K562 (cell line): ENCODE results near the gene EFEMP2. TPM values are rescaled to one million over a fixed set of nuclear protein-coding genes. Genes with fewer than 3 reads are reported as not detected.
A peak's percentile ranks its signal among the peaks of the same experiment; 100 is the strongest.

Experiments used
- CHD4 ChIP-seq: fragments of 200-600 bp; sonication (generic); IDR thresholded peaks from 3 replicates; pipeline ENCODE4 v1.6.1; 2012; ENCODE audit warnings: low read depth, mild to moderate bottlenecking, mixed read lengths, low read length, inconsistent platforms; ENCODE audit not compliant: insufficient read depth, insufficient replicate concordance, poor library complexity, severe bottlenecking
- HNRNPK ChIP-seq: fragments of 200-400 bp; formaldehyde crosslinking; IDR thresholded peaks from one replicate; pipeline ENCODE4 v1.6.1; 2018; ENCODE audit warnings: mild to moderate bottlenecking, low read depth, low read length; ENCODE audit not compliant: poor library complexity, severe bottlenecking
- HNRNPL ChIP-seq: fragments of 200-400 bp; formaldehyde crosslinking; IDR thresholded peaks from 2 replicates; pipeline ENCODE4 v1.6.1; 2017; ENCODE audit warnings: low read depth, mild to moderate bottlenecking, low read length
- KLF1 ChIP-seq: fragments of 450-650 bp; IDR thresholded peaks from 2 replicates; pipeline ENCODE4 v1.6.1; 2016; ENCODE audit warnings: missing genetic modification characterization, missing compliant biosample characterization
- NR2C2 ChIP-seq, 2 experiments: fragments of 200-800 bp in 1 of 2; sonication (Bioruptor generic) in 1 of 2; sonication (generic) in 1 of 2; formaldehyde crosslinking in 1 of 2; IDR thresholded peaks; 2 replicates each; pipeline versions ENCODE4 v1.6.1 to v1.8.0; 2016 to 2022; ENCODE audit warnings: mild to moderate bottlenecking in 1 of 2, missing compliant biosample characterization in 1 of 2, missing genetic modification characterization in 1 of 2, missing genetic modification reagents in 1 of 2
- NR3C1 ChIP-seq: sonication (generic); formaldehyde crosslinking; IDR thresholded peaks from 2 replicates; pipeline ENCODE4 v1.8.1; 2022; ENCODE audit warnings: missing genetic modification reagents
- POLR2B ChIP-seq: fragments of 450-650 bp; IDR thresholded peaks from 2 replicates; pipeline ENCODE4 v1.6.1; 2018; ENCODE audit warnings: low read depth; ENCODE audit not compliant: partially characterized antibody
- RFX7 ChIP-seq: fragments of 250-450 bp; sonication (Bioruptor Pico); IDR thresholded peaks from 2 replicates; pipeline ENCODE4 v1.5.1; 2021; ENCODE audit warnings: mild to moderate bottlenecking
- SP1 ChIP-seq: sonication (generic); formaldehyde crosslinking; IDR thresholded peaks from 2 replicates; pipeline ENCODE4 v1.8.1; 2022; ENCODE audit warnings: mild to moderate bottlenecking, missing genetic modification reagents
- STAT5B ChIP-seq: fragments of 250-450 bp; sonication (Bioruptor Pico); IDR thresholded peaks from 2 replicates; pipeline ENCODE4 v1.8.0; 2021; ENCODE audit warnings: mild to moderate bottlenecking, inconsistent platforms
- TAF9B ChIP-seq: fragments of 450-650 bp; IDR thresholded peaks from 2 replicates; pipeline ENCODE4 v1.6.1; 2018; ENCODE audit warnings: mild to moderate bottlenecking; ENCODE audit not compliant: partially characterized antibody
- TGIF2 ChIP-seq: sonication (generic); formaldehyde crosslinking; IDR thresholded peaks from 2 replicates; pipeline ENCODE4 v1.8.1; 2022; ENCODE audit warnings: mild to moderate bottlenecking, missing genetic modification reagents, moderate library complexity
- ZFP36 ChIP-seq: fragments of 150-350 bp; IDR thresholded peaks from 2 replicates; pipeline ENCODE4 v1.6.1; 2018; ENCODE audit warnings: low read length, low read depth; ENCODE audit not compliant: partially characterized antibody
- ZNF133 ChIP-seq: fragments of 250-450 bp; sonication (Bioruptor Pico); IDR thresholded peaks from 2 replicates; pipeline ENCODE4 v1.4.0; 2020; ENCODE audit warnings: mild to moderate bottlenecking
- ZNF431 ChIP-seq: sonication (generic); formaldehyde crosslinking; IDR thresholded peaks from 2 replicates; pipeline ENCODE4 v1.8.0; 2022; ENCODE audit warnings: mild to moderate bottlenecking, missing genetic modification reagents
- ZNF707 ChIP-seq: fragments of 250-450 bp; sonication (Bioruptor Pico); conservative IDR thresholded peaks from 2 replicates; pipeline ENCODE4 v1.8.0; 2022; ENCODE audit warnings: inconsistent platforms, mild to moderate bottlenecking, moderate library complexity
- polyA plus RNA-seq, 8 experiments: library from polyadenylated mRNA; depleted of rRNA in 4 of 8; stranded (reverse) in 5 of 8; unstranded in 3 of 8; fragments of >200 nt; fragmentation: Nextera tagmentation in 2 of 8; fragmentation: Illumina TruSeq in 1 of 8; extraction: Ambion mirVana in 2 of 8; extraction: Trizol in 1 of 8; gene quantifications; 2 replicates each; pipeline versions ENCODE4 v1.2.1 to v1.2.3, GENCODE V29; 2011 to 2014; ENCODE audit warnings: inconsistent platforms in 1 of 8, missing spikeins in 1 of 8
- total RNA-seq, 7 experiments: library from RNA; depleted of rRNA in 6 of 7; stranded (reverse); fragments of >200 nt in 6 of 7; fragmentation: Illumina TruSeq in 2 of 7; extraction: Trizol in 2 of 7; gene quantifications; 2 replicates each; pipeline versions ENCODE4 v1.2.1 to v1.2.3, GENCODE V29; 2011 to 2021; ENCODE audit warnings: low replicate concordance in 1 of 7
- TF ChIP-seq, protein P1 (sequence below): fragments of 450-650 bp; IDR thresholded peaks from 2 replicates; pipeline ENCODE4 v1.7.0; 2016; ENCODE audit warnings: borderline replicate concordance
- TF ChIP-seq, protein P2 (sequence below): fragments of 250-450 bp; sonication (Bioruptor Pico); IDR thresholded peaks from 2 replicates; pipeline ENCODE4 v1.5.0; 2020; ENCODE audit warnings: mild to moderate bottlenecking
- TF ChIP-seq, protein P3 (sequence below): fragments of 450-650 bp; IDR thresholded peaks from 2 replicates; pipeline ENCODE4 v1.6.1; 2016; ENCODE audit warnings: borderline replicate concordance
- TF ChIP-seq, protein P4 (sequence below): fragments of 250-450 bp; sonication (Bioruptor Pico); IDR thresholded peaks from 2 replicates; pipeline ENCODE4 v1.4.0; 2020; ENCODE audit warnings: borderline replicate concordance

Gene EFEMP2
- total and polyA plus RNA-seq, 9 of the 15 experiments (the other 6 are each of a cell fraction or from before 2014, with no cell fraction given), result 0.07 to 2.9 (median 0.69) TPM; not detected in 1

DNA sequence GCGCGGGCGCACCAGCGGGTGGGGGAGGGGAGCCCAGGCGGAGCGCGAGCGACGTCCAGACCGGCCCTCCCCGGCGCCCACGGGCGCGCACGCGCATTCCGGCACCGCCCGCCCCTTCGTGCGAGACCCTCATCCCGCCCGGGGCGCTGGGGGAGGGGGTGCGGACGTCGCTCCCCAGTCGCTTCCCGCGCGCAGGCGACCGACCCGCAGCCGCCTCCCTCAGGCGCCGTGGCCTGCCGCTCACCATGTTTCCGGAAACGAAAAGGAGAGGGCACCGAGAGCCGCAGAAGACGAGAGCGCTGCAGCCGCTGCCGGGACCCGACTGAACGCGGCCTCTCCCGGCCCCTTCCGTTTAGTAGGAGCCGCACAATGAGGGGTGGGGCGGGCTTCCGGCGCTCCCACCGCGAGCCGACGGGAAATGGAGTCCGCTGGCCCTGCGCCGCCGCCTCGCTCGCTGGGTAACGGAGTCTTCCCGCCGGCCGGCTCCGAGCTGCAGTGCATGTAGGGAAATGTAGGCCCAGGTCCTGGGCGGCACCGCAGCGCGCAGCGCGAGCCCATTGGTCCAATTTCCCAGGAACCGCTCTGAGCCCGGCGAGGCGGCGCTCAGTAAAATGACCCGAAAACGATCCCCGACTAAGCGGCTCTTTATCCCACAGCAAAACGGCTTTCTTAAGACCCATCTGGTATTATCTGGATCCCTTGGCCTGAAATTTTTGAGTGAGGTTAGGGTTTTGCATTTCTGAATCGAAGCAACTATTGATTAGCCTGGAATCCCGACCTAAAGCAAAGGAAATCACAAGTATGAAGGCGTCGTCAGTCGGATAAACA, 14.5 kb downstream of the EFEMP2 start, which contains the start of gene CFL1 (continued):
- TF ChIP-seq NR3C1 (CRISPR knock-in tag), result peak; percentile 46; the same call in 1 of the 2 replicates
- TF ChIP-seq ZFP36, result no peak
- no peak for TF ChIP-seq HNRNPL
- peak; percentile 96 for TF ChIP-seq POLR2B
- TF ChIP-seq, protein P1, sequence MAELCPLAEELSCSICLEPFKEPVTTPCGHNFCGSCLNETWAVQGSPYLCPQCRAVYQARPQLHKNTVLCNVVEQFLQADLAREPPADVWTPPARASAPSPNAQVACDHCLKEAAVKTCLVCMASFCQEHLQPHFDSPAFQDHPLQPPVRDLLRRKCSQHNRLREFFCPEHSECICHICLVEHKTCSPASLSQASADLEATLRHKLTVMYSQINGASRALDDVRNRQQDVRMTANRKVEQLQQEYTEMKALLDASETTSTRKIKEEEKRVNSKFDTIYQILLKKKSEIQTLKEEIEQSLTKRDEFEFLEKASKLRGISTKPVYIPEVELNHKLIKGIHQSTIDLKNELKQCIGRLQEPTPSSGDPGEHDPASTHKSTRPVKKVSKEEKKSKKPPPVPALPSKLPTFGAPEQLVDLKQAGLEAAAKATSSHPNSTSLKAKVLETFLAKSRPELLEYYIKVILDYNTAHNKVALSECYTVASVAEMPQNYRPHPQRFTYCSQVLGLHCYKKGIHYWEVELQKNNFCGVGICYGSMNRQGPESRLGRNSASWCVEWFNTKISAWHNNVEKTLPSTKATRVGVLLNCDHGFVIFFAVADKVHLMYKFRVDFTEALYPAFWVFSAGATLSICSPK, result no peak
- no peak for TF ChIP-seq RFX7
- TF ChIP-seq KLF1, result peak; percentile 94; the same call in 1 of the 2 replicates
- no peak for TF ChIP-seq ZNF707 (CRISPR knock-in tag)
- TF ChIP-seq, protein P2, sequence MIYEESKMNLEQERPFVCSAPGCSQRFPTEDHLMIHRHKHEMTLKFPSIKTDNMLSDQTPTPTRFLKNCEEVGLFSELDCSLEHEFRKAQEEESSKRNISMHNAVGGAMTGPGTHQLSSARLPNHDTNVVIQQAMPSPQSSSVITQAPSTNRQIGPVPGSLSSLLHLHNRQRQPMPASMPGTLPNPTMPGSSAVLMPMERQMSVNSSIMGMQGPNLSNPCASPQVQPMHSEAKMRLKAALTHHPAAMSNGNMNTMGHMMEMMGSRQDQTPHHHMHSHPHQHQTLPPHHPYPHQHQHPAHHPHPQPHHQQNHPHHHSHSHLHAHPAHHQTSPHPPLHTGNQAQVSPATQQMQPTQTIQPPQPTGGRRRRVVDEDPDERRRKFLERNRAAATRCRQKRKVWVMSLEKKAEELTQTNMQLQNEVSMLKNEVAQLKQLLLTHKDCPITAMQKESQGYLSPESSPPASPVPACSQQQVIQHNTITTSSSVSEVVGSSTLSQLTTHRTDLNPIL (CRISPR knock-in tag), result no peak
- peak; percentile 75; the same call in 1 of the 2 replicates for TF ChIP-seq SP1 (CRISPR knock-in tag)
- TF ChIP-seq CHD4, result no peak
- TF ChIP-seq ZNF431 (CRISPR knock-in tag), result 0 out of 2 replicates have a peak, but pooled peaks have one; percentile 23
- TF ChIP-seq, protein P3, sequence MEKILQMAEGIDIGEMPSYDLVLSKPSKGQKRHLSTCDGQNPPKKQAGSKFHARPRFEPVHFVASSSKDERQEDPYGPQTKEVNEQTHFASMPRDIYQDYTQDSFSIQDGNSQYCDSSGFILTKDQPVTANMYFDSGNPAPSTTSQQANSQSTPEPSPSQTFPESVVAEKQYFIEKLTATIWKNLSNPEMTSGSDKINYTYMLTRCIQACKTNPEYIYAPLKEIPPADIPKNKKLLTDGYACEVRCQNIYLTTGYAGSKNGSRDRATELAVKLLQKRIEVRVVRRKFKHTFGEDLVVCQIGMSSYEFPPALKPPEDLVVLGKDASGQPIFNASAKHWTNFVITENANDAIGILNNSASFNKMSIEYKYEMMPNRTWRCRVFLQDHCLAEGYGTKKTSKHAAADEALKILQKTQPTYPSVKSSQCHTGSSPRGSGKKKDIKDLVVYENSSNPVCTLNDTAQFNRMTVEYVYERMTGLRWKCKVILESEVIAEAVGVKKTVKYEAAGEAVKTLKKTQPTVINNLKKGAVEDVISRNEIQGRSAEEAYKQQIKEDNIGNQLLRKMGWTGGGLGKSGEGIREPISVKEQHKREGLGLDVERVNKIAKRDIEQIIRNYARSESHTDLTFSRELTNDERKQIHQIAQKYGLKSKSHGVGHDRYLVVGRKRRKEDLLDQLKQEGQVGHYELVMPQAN, result no peak
- TF ChIP-seq TAF9B, result no peak
- TF ChIP-seq ZNF133 (CRISPR knock-in tag), result peak; percentile 68; the same call in 1 of the 2 replicates
- peak; percentile 65 for TF ChIP-seq HNRNPK
- no peak for TF ChIP-seq NR2C2 (CRISPR knock-in tag; IDR thresholded peaks at IDR 0.05)
- peak; percentile 78 for TF ChIP-seq NR2C2 (tag; IDR thresholded peaks at IDR 0.05)
- TF ChIP-seq STAT5B (CRISPR knock-in tag), result no peak
- TF ChIP-seq TGIF2 (CRISPR knock-in tag), result peak; percentile 88; the same call in 1 of the 2 replicates
- TF ChIP-seq, protein P4, sequence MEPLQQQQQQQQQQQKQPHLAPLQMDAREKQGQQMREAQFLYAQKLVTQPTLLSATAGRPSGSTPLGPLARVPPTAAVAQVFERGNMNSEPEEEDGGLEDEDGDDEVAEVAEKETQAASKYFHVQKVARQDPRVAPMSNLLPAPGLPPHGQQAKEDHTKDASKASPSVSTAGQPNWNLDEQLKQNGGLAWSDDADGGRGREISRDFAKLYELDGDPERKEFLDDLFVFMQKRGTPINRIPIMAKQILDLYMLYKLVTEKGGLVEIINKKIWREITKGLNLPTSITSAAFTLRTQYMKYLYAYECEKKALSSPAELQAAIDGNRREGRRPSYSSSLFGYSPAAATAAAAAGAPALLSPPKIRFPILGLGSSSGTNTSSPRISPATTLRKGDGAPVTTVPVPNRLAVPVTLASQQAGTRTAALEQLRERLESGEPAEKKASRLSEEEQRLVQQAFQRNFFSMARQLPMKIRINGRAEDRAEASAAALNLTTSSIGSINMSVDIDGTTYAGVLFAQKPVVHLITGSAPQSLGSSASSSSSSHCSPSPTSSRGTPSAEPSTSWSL (CRISPR knock-in tag), result no peak
